Measurements from ENCODE around the gene CA11.
"Not testable (repeated sequence)": the region's sequence is repeated elsewhere in the genome, so short reads cannot be mapped to it uniquely, and the experiment has no call there.

Gene CA11

DNA sequence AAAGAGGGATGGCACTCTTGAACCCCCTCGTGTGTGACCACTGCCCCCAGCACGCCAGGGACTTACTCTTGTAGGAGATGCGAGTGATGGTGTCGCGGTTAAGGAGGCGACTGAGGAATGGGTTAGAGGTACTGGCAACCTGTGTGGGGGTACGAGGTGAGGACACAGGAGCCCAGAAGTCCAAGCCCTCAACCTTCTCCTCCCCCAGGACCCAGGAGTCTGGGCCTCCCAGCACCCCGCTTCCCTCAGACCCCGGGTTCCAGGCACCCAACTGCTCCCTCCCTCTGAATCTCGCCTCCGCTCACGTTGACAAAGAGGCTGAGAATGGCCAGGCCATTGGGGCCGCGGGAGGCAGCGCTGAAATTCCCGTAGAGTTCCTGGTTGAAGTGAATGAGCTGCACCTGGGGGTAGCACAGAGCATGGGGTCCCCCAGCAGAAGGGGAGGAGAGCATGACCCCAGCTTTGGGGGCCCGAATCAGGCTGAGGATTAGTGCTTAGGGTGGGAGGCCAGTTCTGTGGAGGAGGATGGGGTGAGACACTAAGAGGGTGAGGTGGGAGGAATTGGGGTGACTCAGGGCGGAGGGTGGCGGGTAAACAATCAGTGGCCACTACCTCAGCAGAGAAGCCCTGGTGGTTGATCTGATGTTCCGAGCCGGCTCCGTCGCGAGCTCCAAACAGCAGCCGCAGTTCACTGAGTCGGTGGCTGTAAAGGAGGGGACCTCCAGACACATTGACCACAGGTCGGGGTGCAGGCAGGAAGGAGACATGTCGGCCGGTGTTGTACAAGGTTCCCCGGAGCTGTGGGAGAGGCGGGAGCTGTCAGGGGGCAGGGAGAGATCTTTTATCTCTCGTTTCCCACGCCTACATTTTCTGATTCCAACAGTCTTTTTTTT lies 6.3 kb downstream of the CA11 start:
- DNase-seq = no peak

DNA sequence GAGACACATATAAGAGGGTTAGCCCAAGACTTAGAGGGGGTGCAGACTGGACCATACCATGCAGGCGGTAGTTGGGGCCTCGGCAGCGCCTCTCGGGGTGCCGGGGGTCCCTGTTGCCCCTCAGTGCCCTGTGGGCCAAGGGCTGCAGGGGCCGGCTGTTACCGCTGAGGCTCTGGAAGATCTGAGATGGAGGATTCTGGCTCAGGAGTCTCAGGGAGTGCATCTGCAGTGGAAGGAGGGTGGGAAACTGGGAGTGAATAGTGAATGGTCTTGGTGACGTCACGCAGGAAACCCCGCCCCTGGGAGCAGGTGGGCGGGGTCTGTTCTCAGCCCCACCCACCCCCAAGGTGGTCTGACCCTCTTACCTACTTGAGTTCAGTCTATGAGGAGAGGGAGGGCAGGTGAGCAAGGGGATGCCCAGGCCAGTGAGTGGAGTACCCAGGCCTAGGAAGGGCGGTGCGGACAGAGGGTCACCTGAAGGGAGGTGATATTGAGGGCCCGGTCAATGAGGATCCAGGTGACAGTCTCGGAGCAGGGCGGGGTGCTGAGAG lies 7.1 kb downstream of the CA11 start:
- no peak for DNase-seq

DNA sequence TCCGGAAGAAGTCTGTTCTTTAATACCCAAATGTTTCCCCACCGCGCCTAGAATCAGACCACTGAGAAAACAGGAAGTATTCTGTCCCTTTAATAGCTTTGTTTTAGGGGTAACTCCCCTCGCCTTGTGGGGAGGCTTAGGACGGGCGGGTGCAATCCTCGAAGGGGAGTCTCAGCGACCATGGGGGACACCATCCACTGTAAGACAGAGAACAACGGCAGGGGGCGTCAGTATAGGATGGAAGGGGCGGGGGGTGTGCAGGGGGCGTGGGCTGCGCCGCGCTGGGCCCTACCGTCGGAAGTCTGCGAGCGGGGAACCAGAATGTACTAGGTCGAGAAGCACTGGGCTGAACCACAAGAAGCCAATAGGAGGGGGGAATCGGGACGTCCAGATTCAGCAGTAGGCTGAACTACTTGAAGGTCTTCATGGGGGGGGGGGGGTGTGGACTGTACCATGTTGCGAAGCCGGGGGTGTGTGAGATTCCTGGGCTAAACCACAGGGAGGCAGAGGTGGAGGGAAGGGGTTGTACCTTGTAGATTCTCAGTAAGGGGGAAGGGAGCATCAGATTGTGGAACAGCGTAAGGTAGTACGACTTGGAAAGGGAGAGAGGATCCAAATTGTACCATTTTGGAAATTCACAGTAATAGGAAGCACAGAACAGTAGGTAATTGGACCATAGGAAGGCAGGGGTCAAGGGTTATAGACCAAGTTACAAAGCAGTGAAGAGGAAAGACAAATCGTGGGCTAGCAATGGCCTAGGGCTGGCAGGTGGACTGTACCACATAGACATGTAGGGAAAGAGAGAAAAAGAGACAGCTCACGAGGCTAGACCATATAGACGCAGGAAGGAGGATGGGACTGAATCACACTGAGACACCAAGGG lies 7.8 kb downstream of the CA11 start:
- DNase-seq = peak; percentile 80

DNA sequence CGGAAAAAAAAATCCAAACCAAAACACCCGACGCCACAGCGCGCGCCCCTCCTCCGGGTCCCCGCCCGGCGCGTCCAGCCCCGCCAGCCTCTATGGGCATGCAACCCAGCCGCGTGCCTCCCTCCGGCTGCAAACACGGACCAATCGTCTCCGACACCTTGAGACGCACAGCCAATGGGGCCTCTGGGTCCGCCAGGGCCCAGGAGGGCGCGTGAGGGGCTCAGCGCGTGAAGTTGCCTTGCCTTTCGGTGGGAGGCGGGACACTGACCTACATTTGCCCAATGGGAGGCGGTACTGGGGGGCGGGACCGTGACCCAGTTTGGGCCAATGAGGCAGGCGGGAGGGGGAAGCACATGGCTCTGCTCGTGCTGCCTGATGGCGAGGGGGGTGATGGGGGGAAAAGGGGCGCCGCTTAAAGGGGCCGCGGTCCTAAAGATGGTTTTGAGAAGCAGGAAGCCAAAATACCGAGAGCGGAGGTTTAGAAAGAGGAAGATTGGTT lies 8.5 kb downstream of the CA11 start:
- peak; percentile 100 for DNase-seq

DNA sequence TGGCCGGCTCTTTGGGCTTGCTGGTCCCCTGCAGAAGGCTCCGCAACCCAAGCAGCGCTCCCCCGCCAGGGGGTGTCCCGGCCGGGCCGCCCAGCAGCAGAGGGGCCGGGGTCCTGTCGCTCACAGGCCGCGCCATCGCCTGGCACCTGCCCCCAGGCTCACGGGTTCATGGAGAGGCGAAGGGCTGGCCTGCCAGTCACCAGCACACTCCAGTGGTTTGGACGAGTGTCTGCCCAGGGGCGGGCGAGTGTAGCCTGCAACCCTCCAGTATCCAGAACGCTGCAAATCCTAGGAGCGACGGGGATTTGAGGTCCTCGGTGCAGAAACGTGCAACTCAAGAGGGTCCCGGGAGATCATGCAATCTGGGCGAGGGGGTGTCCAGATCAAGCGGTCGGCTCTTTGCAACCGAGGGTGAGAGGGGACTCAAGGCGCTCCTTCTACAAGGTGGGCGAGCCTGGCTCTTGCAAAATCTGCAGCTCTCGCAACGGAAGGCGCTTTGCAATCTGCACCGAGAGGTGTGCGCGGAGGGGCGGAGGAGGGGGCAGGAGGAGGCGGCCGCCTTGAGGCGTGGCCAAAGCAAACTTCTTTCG lies 9.0 kb downstream of the CA11 start, which contains the start of gene DBP:
DBP (minus strand) TSS at position 521 of the 590 bp plus-strand sequence; CDS start at position 136, 385 bp downstream.
- DNase-seq = no peak

DNA sequence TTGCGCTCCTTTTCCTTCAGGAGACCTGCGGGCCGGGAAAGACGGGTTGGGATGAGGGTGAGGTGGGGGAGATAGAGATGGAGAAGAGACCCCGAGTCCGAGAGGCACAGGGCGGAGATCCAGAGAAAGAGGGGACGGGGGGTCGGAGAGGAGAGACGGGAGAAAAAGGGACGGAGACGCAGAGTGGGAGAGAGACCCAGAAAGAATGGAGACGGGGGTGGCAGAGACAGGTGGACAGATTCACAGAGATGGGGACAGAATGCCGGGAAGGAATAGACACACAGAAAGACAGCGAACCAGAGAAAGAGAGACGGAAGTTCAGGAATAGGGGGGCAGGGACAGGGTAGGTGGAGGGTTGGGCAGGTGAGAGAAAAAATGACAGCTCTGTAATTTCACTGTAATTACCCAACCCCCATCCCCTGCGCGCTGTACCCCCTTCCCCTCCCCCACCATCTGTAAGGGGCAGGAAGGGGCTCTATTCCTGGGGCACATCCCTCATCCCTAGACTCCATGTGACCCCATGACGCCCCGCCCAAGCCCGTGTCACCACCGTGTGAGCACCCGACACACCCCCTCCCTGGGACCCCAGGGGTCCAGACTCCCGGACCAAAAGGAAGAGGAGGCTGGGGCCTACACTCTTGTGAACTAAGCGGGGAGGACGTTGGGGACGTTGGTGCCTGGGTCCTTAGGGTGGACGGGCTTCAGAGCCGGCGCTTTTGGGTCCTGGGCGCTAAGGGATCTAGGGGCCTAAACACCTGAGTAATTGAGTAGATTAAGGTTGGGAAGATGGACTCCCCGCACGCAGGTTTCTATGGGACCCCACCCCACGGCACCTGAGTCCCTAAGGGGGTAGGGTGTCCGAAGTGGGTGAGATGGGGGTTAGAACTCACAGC lies 9.8 kb downstream of the CA11 start:
- DNase-seq = peak; percentile 25

DNA sequence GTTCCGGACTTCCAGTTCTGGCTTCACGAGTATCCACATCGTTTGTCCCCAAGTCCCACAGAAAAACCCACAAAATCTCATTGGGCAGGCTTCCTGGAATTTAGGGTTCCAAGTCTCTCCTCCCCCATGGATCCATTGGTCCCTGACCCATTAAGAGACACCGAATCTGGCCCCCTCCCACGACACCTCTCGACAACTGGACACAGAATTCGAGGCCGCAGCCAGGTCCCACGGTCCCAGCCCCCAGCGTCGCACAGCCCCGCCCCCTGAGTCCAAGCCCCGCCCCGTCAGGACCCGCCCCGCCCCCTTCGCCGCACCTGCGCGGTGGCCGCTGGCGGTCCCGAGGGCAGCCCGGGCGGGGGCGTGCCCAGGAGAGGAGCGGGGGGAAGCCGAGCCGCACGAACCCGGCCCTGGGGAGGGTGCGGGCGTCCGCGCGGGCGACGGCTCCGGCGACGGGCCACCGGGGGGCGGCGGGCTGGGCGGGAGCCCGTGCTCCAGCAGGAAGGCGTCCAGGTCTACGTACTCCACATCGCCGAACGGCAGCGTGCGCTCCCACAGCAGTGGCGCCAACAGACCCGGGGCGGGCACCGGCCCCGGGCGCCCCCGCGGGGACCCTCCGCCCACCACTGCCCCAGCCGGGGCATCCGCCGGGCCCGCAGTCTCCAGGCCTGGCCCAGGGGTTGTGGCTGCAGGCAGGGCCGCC lies 10.6 kb downstream of the CA11 start:
- peak; percentile 71 for DNase-seq

DNA sequence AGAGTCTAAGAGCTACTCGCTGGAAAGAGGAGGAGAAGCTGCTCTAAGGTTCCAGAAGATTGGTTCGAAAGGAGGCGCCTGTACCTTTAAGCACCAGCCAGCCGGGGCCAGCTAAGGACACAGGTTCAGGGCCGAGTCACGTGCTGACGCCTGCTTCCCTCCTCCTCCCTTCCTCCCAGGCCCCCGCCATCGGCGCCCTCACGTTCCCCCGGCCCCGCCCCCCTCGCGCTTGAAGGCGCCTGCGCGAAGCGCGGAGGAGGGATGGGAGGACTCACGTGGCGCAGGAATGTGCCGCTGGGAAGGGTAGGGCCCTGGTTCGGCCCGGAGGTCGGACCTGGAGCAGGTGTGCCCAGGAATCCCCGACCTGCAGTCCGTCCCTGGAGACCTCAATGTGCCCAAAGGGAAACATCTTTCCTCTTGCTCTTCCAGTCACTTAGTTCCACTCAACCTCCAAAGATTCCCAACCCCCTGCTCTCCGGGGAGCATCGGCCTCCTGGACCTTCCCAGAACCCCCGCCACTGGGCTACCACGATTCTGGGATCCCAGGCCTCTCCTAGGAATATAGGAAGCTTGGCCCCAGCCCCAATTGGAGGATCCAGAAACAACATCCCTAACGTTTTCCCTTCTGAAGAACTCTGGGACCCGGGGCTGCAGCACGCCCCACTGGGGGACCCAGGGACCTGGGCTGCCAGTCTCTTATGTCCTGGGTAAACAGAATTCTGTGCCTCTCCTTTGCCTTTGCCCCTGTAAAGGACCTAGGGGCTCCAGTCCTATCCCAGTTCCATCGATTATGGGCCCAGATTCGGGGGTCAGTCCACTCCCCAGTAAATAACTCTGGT lies 11.3 kb downstream of the CA11 start:
- peak; percentile 92 for DNase-seq

DNA sequence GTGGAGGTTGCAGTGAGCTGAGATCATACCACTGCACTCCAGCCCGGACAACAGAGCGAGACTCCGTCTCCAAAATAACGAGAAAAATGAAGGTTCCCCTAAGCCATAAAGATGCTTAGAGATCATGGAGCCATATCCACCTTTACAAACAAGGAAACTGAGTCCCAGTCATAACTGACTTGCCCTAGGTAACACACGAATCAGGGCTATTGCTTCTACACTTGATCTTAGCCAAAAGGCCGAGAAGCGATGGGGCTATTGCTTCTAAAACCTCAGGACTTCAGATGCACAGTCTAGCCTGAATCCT lies 12.0 kb downstream of the CA11 start:
- no peak for DNase-seq

DNA sequence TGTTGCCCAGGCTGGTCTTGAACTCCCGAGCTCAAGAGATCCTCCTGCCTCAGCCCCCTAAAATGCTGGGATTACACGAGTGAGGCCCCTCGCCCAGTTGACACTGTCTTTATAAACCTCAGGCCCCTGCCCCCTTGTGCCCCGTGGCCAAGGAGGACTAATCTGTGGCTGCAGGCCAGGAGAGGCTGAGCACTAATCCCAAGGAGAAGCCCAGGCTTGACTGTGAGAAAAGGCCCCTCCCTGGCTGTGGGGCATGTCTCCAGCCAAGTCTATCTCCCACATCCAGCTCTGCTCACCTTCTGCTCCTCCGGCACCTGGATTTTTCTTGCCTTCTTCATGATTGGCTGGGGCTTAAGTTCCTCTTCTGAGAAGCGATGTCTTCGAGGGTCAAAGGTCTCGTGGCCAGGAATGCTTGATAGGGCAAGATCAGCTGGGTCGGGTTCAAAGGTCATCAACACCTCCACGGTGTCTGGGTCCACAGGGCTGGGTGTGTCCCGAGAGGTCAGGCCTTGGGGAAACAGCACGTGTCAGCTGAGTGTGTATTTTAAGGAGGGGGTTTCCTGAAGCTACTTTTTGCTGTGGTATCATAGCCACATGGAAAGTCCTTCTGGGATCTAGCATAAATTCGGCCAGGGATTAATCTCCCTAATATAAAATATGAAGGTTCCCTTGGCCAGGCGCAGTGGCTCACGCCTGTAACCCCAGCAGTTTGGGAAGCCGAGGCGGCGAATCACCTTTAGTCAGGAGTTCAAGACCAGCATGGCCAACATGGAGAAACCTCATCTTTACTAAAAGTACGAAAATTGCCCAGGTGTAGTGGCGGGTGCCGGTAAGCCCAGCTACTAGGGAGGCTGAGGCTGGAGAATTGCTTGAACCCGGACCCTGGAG lies 12.6 kb downstream of the CA11 start:
- no peak for DNase-seq

DNA sequence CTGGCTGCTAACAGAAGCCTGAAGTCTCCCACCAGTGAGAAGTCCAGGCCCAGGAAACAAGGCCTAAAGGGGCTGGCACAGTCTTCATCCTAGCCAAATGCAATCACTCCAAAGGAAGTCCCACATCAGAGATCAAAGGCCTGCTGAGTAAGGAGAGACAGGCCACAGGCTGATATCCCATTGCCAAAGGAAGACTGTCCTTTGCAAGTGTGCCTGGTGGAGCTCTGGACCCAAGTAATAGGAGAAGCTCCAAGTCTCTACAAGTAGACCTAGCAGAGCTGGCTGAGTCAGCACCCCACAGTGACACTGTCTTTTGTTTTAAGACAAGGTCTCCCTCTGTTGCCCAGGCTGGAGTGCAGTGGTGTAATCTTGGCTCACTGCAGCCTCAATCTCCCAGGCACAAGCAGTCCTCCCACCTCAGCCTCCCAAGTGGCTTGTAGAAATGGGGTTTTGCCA lies 13.3 kb downstream of the CA11 start:
- DNase-seq = no peak

DNA sequence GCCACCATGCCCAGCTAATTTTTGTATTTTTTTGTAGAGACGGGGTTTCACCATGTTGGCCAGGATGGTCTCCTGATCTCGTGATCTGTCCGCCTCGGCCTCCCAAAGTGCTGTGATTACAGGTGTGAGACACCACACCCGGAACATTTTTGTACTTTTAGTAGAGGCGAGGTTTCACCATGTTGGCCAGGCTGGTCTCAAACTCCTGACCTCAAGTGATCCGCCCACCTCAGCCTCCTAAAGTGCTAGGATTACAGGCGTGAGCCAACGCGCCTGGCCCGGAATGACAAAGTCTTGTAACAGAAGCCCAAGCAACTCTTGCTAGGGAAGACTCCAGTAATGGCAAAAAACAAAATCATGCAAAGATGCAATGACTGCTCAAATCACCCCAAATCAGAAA lies 13.7 kb downstream of the CA11 start:
- DNase-seq = not testable (repeated sequence)

DNA sequence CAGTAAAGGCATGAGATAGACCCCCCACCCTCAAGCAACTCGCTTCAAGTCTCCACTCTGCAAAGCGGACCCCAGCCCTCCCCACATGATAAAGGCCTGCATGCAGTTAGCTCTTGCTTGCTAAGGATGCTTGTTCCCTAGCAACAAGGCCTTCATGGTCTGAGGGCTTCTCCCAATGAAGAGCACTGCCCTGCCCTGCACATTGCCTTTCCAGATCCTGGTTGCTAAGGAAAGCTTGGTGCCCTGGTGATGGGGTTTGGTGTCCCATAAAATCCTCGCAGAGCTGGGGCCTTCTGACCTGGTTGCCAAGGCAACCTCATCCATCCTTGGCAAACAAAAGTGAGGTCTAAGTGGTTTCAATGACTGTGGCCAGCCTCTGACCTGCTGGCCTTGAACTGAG lies 14.8 kb downstream of the CA11 start:
- DNase-seq = no peak

DNA sequence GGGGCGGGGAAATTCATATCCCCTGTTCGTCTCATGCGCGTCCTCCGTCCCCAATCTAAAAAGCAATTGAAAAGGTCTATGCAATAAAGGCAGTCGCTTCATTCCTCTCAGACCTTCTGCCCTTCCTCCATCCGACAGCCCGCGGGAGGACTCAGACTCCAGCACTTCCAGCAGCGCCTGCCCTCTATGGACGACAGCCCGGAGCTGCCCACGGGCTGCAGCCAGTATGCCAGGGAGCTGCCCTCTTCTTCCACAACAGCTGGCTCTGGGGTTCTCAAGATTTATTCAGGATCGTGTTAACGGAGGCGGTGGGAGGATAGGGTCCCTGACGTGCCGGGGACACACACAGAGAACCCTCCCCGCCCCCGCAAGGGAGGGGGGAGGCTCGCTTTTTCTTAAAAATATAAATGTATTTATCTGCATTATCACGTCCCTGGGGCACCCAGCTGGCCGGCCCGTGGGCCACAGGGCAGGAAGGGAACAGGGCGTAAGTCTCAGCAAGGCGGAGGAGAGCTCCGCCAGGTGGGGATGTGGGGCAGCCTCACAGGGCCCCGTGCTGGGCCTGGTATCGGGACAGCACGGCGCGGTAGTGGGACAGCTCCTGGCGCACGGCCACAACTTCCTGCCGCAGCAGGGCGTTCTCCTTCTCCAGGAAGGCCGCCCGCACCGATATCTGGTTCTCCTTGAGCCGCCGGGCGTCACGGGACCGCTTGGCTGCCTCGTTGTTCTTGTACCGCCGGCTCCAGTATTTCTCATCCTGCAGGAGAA lies 15.5 kb downstream of the CA11 start:
- DNase-seq = no peak

DNA sequence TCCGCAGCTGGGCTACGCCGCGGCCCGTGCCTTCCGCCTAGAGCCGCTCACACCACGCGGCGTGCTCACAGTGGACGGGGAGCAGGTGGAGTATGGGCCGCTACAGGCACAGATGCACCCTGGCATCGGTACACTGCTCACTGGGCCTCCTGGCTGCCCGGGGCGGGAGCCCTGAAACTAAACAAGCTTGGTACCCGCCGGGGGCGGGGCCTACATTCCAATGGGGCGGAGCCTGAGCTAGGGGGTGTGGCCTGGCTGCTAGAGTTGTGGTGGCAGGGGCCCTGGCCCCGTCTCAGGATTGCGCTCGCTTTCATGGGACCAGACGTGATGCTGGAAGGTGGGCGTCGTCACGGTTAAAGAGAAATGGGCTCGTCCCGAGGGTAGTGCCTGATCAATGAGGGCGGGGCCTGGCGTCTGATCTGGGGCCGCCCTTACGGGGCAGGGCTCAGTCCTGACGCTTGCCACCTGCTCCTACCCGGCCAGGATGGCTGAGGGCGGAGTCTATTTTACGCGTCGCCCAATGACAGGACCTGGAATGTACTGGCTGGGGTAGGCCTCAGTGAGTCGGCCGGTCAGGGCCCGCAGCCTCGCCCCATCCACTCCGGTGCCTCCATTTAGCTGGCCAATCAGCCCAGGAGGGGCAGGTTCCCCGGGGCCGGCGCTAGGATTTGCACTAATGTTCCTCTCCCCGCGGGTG lies 16.2 kb downstream of the CA11 start:
- no peak for DNase-seq

DNA sequence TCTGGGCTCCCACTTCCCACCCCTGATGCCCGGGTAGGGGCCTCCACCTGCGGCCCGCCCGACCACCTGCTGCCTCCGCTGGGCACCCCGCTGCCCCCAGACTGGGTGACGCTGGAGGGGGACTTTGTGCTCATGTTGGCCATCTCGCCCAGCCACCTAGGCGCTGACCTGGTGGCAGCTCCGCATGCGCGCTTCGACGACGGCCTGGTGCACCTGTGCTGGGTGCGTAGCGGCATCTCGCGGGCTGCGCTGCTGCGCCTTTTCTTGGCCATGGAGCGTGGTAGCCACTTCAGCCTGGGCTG lies 16.7 kb downstream of the CA11 start:
- DNase-seq = no peak

DNA sequence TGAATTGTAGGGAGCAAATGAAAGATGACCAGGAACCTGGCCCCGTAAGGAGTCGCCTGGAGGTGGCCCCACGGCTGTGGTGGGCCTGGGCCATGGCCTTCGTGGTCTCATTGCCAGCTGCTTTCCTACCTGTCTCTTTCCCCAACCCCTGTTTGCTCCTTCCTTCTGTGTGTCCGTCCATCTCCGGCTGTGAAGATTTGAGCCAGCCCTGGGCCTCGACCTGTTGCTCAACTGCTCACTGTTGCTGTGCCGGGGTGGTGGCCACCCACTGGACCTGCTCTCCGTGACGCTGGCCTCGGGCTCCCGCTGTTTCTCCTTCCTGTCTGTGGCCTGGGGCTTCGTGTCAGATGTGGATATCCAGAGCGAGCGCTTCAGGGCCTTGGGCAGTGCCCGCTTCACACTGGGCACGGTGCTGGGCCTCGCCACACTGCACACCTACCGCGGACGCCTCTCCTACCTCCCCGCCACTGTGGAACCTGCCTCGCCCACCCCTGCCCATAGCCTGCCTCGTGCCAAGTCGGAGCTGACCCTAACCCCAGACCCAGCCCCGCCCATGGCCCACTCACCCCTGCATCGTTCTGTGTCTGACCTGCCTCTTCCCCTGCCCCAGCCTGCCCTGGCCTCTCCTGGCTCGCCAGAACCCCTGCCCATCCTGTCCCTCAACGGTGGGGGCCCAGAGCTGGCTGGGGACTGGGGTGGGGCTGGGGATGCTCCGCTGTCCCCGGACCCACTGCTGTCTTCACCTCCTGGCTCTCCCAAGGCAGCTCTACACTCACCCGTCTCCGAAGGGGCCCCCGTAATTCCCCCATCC lies 17.3 kb downstream of the CA11 start:
- no peak for DNase-seq
